NT2/D1 (cell line): Measurements from ENCODE around the gene PPM1F.

Source experiments
- SUZ12 ChIP-seq: IDR thresholded peaks from 2 replicates; pipeline ENCODE4 v1.6.1; 2011; ENCODE audit not compliant: insufficient read length, insufficient read depth; ENCODE audit errors: extremely low read depth
- YY1 ChIP-seq: IDR thresholded peaks from 2 replicates; pipeline ENCODE4 v1.6.1; 2011; ENCODE audit not compliant: insufficient read length, insufficient read depth
- ZNF274 ChIP-seq: IDR thresholded peaks from 2 replicates; pipeline ENCODE4 v1.6.1; 2011; ENCODE audit warnings: mild to moderate bottlenecking, low read depth, low read length

GRCh38 chr22:21966643-21967516 lies 14.2 kb upstream of the PPM1F start:
- TF ChIP-seq ZNF274 (no peak), YY1 (no peak), SUZ12 (no peak)
